ENCODE data around the gene LHFPL4. TPM values are rescaled to one million over a fixed set of nuclear protein-coding genes. Genes with fewer than 3 reads are reported as not detected.

LHFPL4 gene
- total RNA-seq, 1 experiment from 2014 or later: not detected

- Mint-ChIP-seq H3K4me1 (ENCODE audit: insufficient read depth, unreplicated experiment) (no peaks in the 10 kb centered on the region), H3K4me3 (ENCODE audit: unreplicated experiment) (no peak overlapping the region), H3K27me3 (ENCODE audit: insufficient read depth, unreplicated experiment) (no peaks in the 10 kb centered on the region), H3K27ac (ENCODE audit: low read depth, unreplicated experiment) (no peak overlapping the region), H3K36me3 (ENCODE audit: insufficient read depth, unreplicated experiment) (no peaks in the 10 kb centered on the region), H3K9me3 (ENCODE audit: unreplicated experiment) (no peaks in the 10 kb centered on the region)
- BruUV-seq (replicated peaks): no TSS peak
- no peak for TF ChIP-seq CTCF (IDR thresholded peaks at IDR 0.05; ENCODE audit: unreplicated experiment)
- ChIA-PET CTCF (no interaction called here), POLR2A (no interaction called here)
- intact Hi-C loops (cut with micrococcal nuclease): no loop called here
- no peak for DNase-seq (ENCODE audit: unreplicated experiment)
Observed at GRCh38 chr3:9583371-9583770, 29.7 kb upstream of the LHFPL4 start.

GRCh38 chr3:9582332-9582731 lies 28.7 kb upstream of the LHFPL4 start:
- POLR2A ChIA-PET: no interaction called here
- Mint-ChIP-seq H3K36me3 (ENCODE audit: insufficient read depth, unreplicated experiment) (no peaks in the 10 kb centered on the region), H3K27me3 (ENCODE audit: insufficient read depth, unreplicated experiment) (no peaks in the 10 kb centered on the region), H3K4me1 (ENCODE audit: insufficient read depth, unreplicated experiment) (no peaks in the 10 kb centered on the region), H3K27ac (ENCODE audit: low read depth, unreplicated experiment) (no peak overlapping the region), H3K4me3 (ENCODE audit: unreplicated experiment) (no peak overlapping the region), H3K9me3 (ENCODE audit: unreplicated experiment) (no peaks in the 10 kb centered on the region)
- CTCF ChIA-PET: interaction anchor here (0.5 kb wide), 1 partner anchor 138 kb away, joined by 4 read pairs; no protein-coding TSS in a partner anchor
- DNase-seq (ENCODE audit: unreplicated experiment): no peak
- intact Hi-C loops (cut with micrococcal nuclease): no loop called here
- no peak for TF ChIP-seq CTCF (IDR thresholded peaks at IDR 0.05; ENCODE audit: unreplicated experiment)
- no TSS peak for BruUV-seq (replicated peaks)

- POLR2A ChIA-PET: no interaction called here
- intact Hi-C loops (cut with micrococcal nuclease): no loop called here
- DNase-seq (ENCODE audit: unreplicated experiment): no peak
- H3K36me3 Mint-ChIP-seq (ENCODE audit: insufficient read depth, unreplicated experiment): no peaks in the 10 kb centered on the region
- CTCF ChIA-PET: interaction anchor here (0.5 kb wide), 2 partner anchors 138 to 252 kb away, joined by 3 to 4 read pairs; no protein-coding TSS in a partner anchor
- no TSS peak for BruUV-seq (replicated peaks)
- no peak overlapping the region for H3K4me3 Mint-ChIP-seq (ENCODE audit: unreplicated experiment)
- no peaks in the 10 kb centered on the region for H3K27me3 Mint-ChIP-seq (ENCODE audit: insufficient read depth, unreplicated experiment)
- H3K4me1 Mint-ChIP-seq (ENCODE audit: insufficient read depth, unreplicated experiment): no peaks in the 10 kb centered on the region
- no peak for TF ChIP-seq CTCF (IDR thresholded peaks at IDR 0.05; ENCODE audit: unreplicated experiment)
- no peak overlapping the region for H3K27ac Mint-ChIP-seq (ENCODE audit: low read depth, unreplicated experiment)
- H3K9me3 Mint-ChIP-seq (ENCODE audit: unreplicated experiment): no peaks in the 10 kb centered on the region
Observed at GRCh38 chr3:9581742-9582141, 28.1 kb upstream of the LHFPL4 start.

- Mint-ChIP-seq H3K4me1 (ENCODE audit: insufficient read depth, unreplicated experiment) (no peaks in the 10 kb centered on the region), H3K36me3 (ENCODE audit: insufficient read depth, unreplicated experiment) (no peaks in the 10 kb centered on the region), H3K9me3 (ENCODE audit: unreplicated experiment) (no peaks in the 10 kb centered on the region), H3K27me3 (ENCODE audit: insufficient read depth, unreplicated experiment) (peaks cover 35% of the 10 kb centered on the region), H3K27ac (ENCODE audit: low read depth, unreplicated experiment) (no peak overlapping the region), H3K4me3 (ENCODE audit: unreplicated experiment) (no peak overlapping the region)
- ChIA-PET POLR2A (no interaction called here), CTCF (interaction anchor here (0.6 kb wide), 1 partner anchor 319 kb away, joined by 5 read pairs; no protein-coding TSS in a partner anchor)
- TF ChIP-seq CTCF (IDR thresholded peaks at IDR 0.05; ENCODE audit: unreplicated experiment): no peak
- intact Hi-C loops (cut with micrococcal nuclease): no loop called here
- no TSS peak for BruUV-seq (replicated peaks)
- no peak for DNase-seq (ENCODE audit: unreplicated experiment)
Observed at GRCh38 chr3:9569054-9569453, 15.4 kb upstream of the LHFPL4 start.
